GM18873 (cell line): ENCODE data around the gene UGT1A9.
"Not testable (repeated sequence)": the region's sequence is repeated elsewhere in the genome, so short reads cannot be mapped to it uniquely, and the experiment has no call there.

ENCODE experiments used
- ATAC-seq: cut with Tn5 transposase; IDR thresholded peaks from one replicate; pipeline ENCODE4 v1.9.1; 2021; ENCODE audit warnings: mild to moderate bottlenecking, moderate library complexity, moderate number of reproducible peaks; ENCODE audit not compliant: unreplicated experiment, low FRiP score

The UGT1A9 gene

GRCh38 chr2:233671290-233672161, at the start of gene UGT1A9:
Gene UGT1A9, plus strand, starts transcription at chr2:233671898. Its CDS starts 37 bp downstream, at chr2:233671935.
- ATAC-seq, result no peak

GRCh38 chr2:233627331-233628025, 44.2 kb upstream of the UGT1A9 start:
- ATAC-seq, result no peak

GRCh38 chr2:233636306-233636705, 35.4 kb upstream of the UGT1A9 start, which contains the start of gene UGT1A10:
Gene UGT1A10, plus strand, starts transcription at chr2:233636448. Its CDS starts 75 bp downstream, at chr2:233636523.
- ATAC-seq, result not testable (repeated sequence)

- ATAC-seq, result no peak
These were observed 32.9 kb upstream of the UGT1A9 start for GRCh38 chr2:233638836-233639235.

- ATAC-seq, result no peak
These were observed 31.8 kb upstream of the UGT1A9 start for GRCh38 chr2:233639860-233640259.

- ATAC-seq, result no peak
These were observed 28.6 kb upstream of the UGT1A9 start for GRCh38 chr2:233643128-233643527.

GRCh38 chr2:233646033-233646432, 25.7 kb upstream of the UGT1A9 start:
- not testable (repeated sequence) for ATAC-seq

GRCh38 chr2:233650981-233651380, 20.7 kb upstream of the UGT1A9 start:
- ATAC-seq, result no peak

- no peak for ATAC-seq
These were observed 20.3 kb upstream of the UGT1A9 start for GRCh38 chr2:233651430-233651829.

GRCh38 chr2:233654501-233654900, 17.2 kb upstream of the UGT1A9 start:
- ATAC-seq, result no peak

- ATAC-seq, result no peak
These were observed 16.7 kb upstream of the UGT1A9 start for GRCh38 chr2:233655043-233655442.

- ATAC-seq, result not testable (repeated sequence)
These were observed 15.8 kb upstream of the UGT1A9 start for GRCh38 chr2:233655943-233656342.

GRCh38 chr2:233656443-233656842, 15.3 kb upstream of the UGT1A9 start:
- no peak for ATAC-seq

GRCh38 chr2:233658610-233659009, 13.1 kb upstream of the UGT1A9 start:
- no peak for ATAC-seq

GRCh38 chr2:233663911-233664310, 7.8 kb upstream of the UGT1A9 start:
- ATAC-seq, result no peak

GRCh38 chr2:233668605-233669260, 3.0 kb upstream of the UGT1A9 start:
- no peak for ATAC-seq

- no peak for ATAC-seq
These were observed 1.2 kb downstream of the UGT1A9 start for GRCh38 chr2:233672886-233673285.

- no peak for ATAC-seq
These were observed 2.2 kb downstream of the UGT1A9 start for GRCh38 chr2:233673896-233674295.

GRCh38 chr2:233674314-233674713, 2.6 kb downstream of the UGT1A9 start:
- ATAC-seq, result no peak

- ATAC-seq, result no peak
These were observed 3.3 kb downstream of the UGT1A9 start for GRCh38 chr2:233674995-233675394.

- ATAC-seq, result no peak
These were observed 4.3 kb downstream of the UGT1A9 start for GRCh38 chr2:233676046-233676445.
